ENCODE data around the gene EVI2A.

Gene EVI2A

GRCh38 chr17:31281061-31281460, 40.4 kb downstream of the EVI2A start:
- no peak overlapping the region for H3K4ac ChIP-seq (ENCODE audit: low read depth in 1 of 2, low read length in 2 of 2)
- H3K36me3 ChIP-seq (ENCODE audit: control insufficient read depth in 1 of 2, insufficient read depth in 2 of 2, low read depth in 1 of 2, low read length in 2 of 2): peaks cover 11 to 26% of the 10 kb centered on the region in 2 experiments
- H3K9me3 ChIP-seq (ENCODE audit: control insufficient read depth, low read length): no peaks in the 10 kb centered on the region
- H2BK120ac ChIP-seq (ENCODE audit: low read depth, low read length): no peak overlapping the region
- H2BK15ac ChIP-seq (ENCODE audit: low read depth, poor library complexity, severe bottlenecking): no peak overlapping the region
- H2AK5ac ChIP-seq (ENCODE audit: low read length, severe bottlenecking): no peak overlapping the region
- no peak overlapping the region for H3K23ac ChIP-seq (ENCODE audit: low read length in 2 of 2)
- H3K27ac ChIP-seq (ENCODE audit: low read length, poor library complexity, severe bottlenecking): no peak overlapping the region
- H2BK12ac ChIP-seq (ENCODE audit: low read length in 2 of 2): no peak overlapping the region
- H3K18ac ChIP-seq (ENCODE audit: low read depth in 1 of 2, low read length in 2 of 2): no peak overlapping the region
- H3K4me3 ChIP-seq (ENCODE audit: insufficient read depth in 1 of 2, low read depth in 1 of 2, low read length in 2 of 2): no peak overlapping the region
- DNase-seq: no peak
- peaks cover 16% of the 10 kb centered on the region for H3K79me1 ChIP-seq (replicated peaks; ENCODE audit: low read length, poor library complexity, severe bottlenecking)
- WGBS: 92% methylated on average over 2 of the region's 2 CpGs
- no peaks in the 10 kb centered on the region for H3K4me1 ChIP-seq (ENCODE audit: control insufficient read depth, insufficient read depth, low read depth, low read length)
- no peak overlapping the region for H3K14ac ChIP-seq (ENCODE audit: low read length in 2 of 2)
- H3K9ac ChIP-seq (ENCODE audit: low read length): no peak overlapping the region
- H4K91ac ChIP-seq (ENCODE audit: low read length): no peak overlapping the region
- H3K4me2 ChIP-seq (ENCODE audit: low read length, poor library complexity, severe bottlenecking): no peak overlapping the region
- no peak overlapping the region for H2AFZ ChIP-seq (ENCODE audit: low read depth, low read length)
- H3K27me3 ChIP-seq (ENCODE audit: control insufficient read depth in 1 of 2, insufficient read depth in 1 of 2, low read length in 2 of 2): no peaks in the 10 kb centered on the region
- no peak overlapping the region for H4K8ac ChIP-seq (ENCODE audit: low read length)
- no peak overlapping the region for H2BK5ac ChIP-seq (ENCODE audit: low read depth, low read length, poor library complexity, severe bottlenecking)

- no peak overlapping the region for H4K8ac ChIP-seq (ENCODE audit: low read length)
- H2AK5ac ChIP-seq (ENCODE audit: low read length, severe bottlenecking): no peak overlapping the region
- H3K27ac ChIP-seq (ENCODE audit: low read length, poor library complexity, severe bottlenecking): no peak overlapping the region
- no peak for DNase-seq
- H3K4me2 ChIP-seq (ENCODE audit: low read length, poor library complexity, severe bottlenecking): no peak overlapping the region
- no peak overlapping the region for H2BK15ac ChIP-seq (ENCODE audit: low read depth, poor library complexity, severe bottlenecking)
- H2BK120ac ChIP-seq (ENCODE audit: low read depth, low read length): no peak overlapping the region
- H3K18ac ChIP-seq (ENCODE audit: low read depth in 1 of 2, low read length in 2 of 2): no peak overlapping the region
- H3K14ac ChIP-seq (ENCODE audit: low read length in 2 of 2): no peak overlapping the region
- no peak overlapping the region for H2AFZ ChIP-seq (ENCODE audit: low read depth, low read length)
- no peak overlapping the region for H3K4ac ChIP-seq (ENCODE audit: low read depth in 1 of 2, low read length in 2 of 2)
- no peaks in the 10 kb centered on the region for H3K9me3 ChIP-seq (ENCODE audit: control insufficient read depth, low read length)
- H3K4me1 ChIP-seq (ENCODE audit: control insufficient read depth, insufficient read depth, low read depth, low read length): no peaks in the 10 kb centered on the region
- no peak overlapping the region for H2BK5ac ChIP-seq (ENCODE audit: low read depth, low read length, poor library complexity, severe bottlenecking)
- no peak overlapping the region for H3K9ac ChIP-seq (ENCODE audit: low read length)
- peaks cover 9 to 32% of the 10 kb centered on the region in 2 experiments for H3K36me3 ChIP-seq (ENCODE audit: control insufficient read depth in 1 of 2, insufficient read depth in 2 of 2, low read depth in 1 of 2, low read length in 2 of 2)
- peaks cover 10% of the 10 kb centered on the region for H3K79me1 ChIP-seq (replicated peaks; ENCODE audit: low read length, poor library complexity, severe bottlenecking)
- no peak overlapping the region for H2BK12ac ChIP-seq (ENCODE audit: low read length in 2 of 2)
- H4K91ac ChIP-seq (ENCODE audit: low read length): no peak overlapping the region
- no peaks in the 10 kb centered on the region for H3K27me3 ChIP-seq (ENCODE audit: control insufficient read depth in 1 of 2, insufficient read depth in 1 of 2, low read length in 2 of 2)
- no peak overlapping the region for H3K4me3 ChIP-seq (ENCODE audit: insufficient read depth in 1 of 2, low read depth in 1 of 2, low read length in 2 of 2)
- no peak overlapping the region for H3K23ac ChIP-seq (ENCODE audit: low read length in 2 of 2)
- 97% methylated on average over 2 of the region's 2 CpGs for WGBS
Measured at GRCh38 chr17:31279401-31279800, 42.0 kb downstream of the EVI2A start.

- no CpG with 5 or more reads among the region's 1 CpG for WGBS
- Histone ChIP-seq H4K91ac (ENCODE audit: low read length) (no peak overlapping the region), H3K14ac (ENCODE audit: low read length in 2 of 2) (no peak overlapping the region), H2AK5ac (ENCODE audit: low read length, severe bottlenecking) (no peak overlapping the region), H3K4me1 (ENCODE audit: control insufficient read depth, insufficient read depth, low read depth, low read length) (peaks cover 2% of the 10 kb centered on the region), H2BK5ac (ENCODE audit: low read depth, low read length, poor library complexity, severe bottlenecking) (no peak overlapping the region), H3K79me1 (replicated peaks; ENCODE audit: low read length, poor library complexity, severe bottlenecking) (peaks cover 14% of the 10 kb centered on the region), H2BK120ac (ENCODE audit: low read depth, low read length) (no peak overlapping the region), H2AFZ (ENCODE audit: low read depth, low read length) (no peak overlapping the region), H3K27me3 (ENCODE audit: control insufficient read depth in 1 of 2, insufficient read depth in 1 of 2, low read length in 2 of 2) (no peaks in the 10 kb centered on the region), H3K27ac (ENCODE audit: low read length, poor library complexity, severe bottlenecking) (no peak overlapping the region), H3K9me3 (ENCODE audit: control insufficient read depth, low read length) (no peaks in the 10 kb centered on the region), H2BK15ac (ENCODE audit: low read depth, poor library complexity, severe bottlenecking) (no peak overlapping the region), H3K4me3 (ENCODE audit: insufficient read depth in 1 of 2, low read depth in 1 of 2, low read length in 2 of 2) (no peak overlapping the region), H3K23ac (ENCODE audit: low read length in 2 of 2) (no peak overlapping the region), H3K4me2 (ENCODE audit: low read length, poor library complexity, severe bottlenecking) (no peak overlapping the region), H3K36me3 (ENCODE audit: control insufficient read depth in 1 of 2, insufficient read depth in 2 of 2, low read depth in 1 of 2, low read length in 2 of 2) (peaks cover 3 to 34% of the 10 kb centered on the region in 2 experiments), H4K8ac (ENCODE audit: low read length) (no peak overlapping the region), H3K4ac (ENCODE audit: low read depth in 1 of 2, low read length in 2 of 2) (no peak overlapping the region), H2BK12ac (ENCODE audit: low read length in 2 of 2) (no peak overlapping the region), H3K9ac (ENCODE audit: low read length) (peak overlapping the region; percentile 83), H3K18ac (ENCODE audit: low read depth in 1 of 2, low read length in 2 of 2) (peak overlapping the region in 1 of 2 experiments; percentile 62)
- peak; percentile 45 for DNase-seq
Measured at GRCh38 chr17:31275116-31275515, 46.3 kb downstream of the EVI2A start.

GRCh38 chr17:31274252-31274651, 47.2 kb downstream of the EVI2A start:
- Histone ChIP-seq H4K91ac (ENCODE audit: low read length) (no peak overlapping the region), H2AFZ (ENCODE audit: low read depth, low read length) (no peak overlapping the region), H3K4me3 (ENCODE audit: insufficient read depth in 1 of 2, low read depth in 1 of 2, low read length in 2 of 2) (no peak overlapping the region), H2BK120ac (ENCODE audit: low read depth, low read length) (no peak overlapping the region), H3K27me3 (ENCODE audit: control insufficient read depth in 1 of 2, insufficient read depth in 1 of 2, low read length in 2 of 2) (no peaks in the 10 kb centered on the region), H3K4me2 (ENCODE audit: low read length, poor library complexity, severe bottlenecking) (no peak overlapping the region), H2BK15ac (ENCODE audit: low read depth, poor library complexity, severe bottlenecking) (no peak overlapping the region), H3K36me3 (ENCODE audit: control insufficient read depth in 1 of 2, insufficient read depth in 2 of 2, low read depth in 1 of 2, low read length in 2 of 2) (peaks cover 3 to 34% of the 10 kb centered on the region in 2 experiments), H3K23ac (ENCODE audit: low read length in 2 of 2) (no peak overlapping the region), H2BK12ac (ENCODE audit: low read length in 2 of 2) (no peak overlapping the region), H3K4ac (ENCODE audit: low read depth in 1 of 2, low read length in 2 of 2) (no peak overlapping the region), H3K9me3 (ENCODE audit: control insufficient read depth, low read length) (no peaks in the 10 kb centered on the region), H3K4me1 (ENCODE audit: control insufficient read depth, insufficient read depth, low read depth, low read length) (peaks cover 3% of the 10 kb centered on the region), H2AK5ac (ENCODE audit: low read length, severe bottlenecking) (no peak overlapping the region), H3K27ac (ENCODE audit: low read length, poor library complexity, severe bottlenecking) (no peak overlapping the region), H3K18ac (ENCODE audit: low read depth in 1 of 2, low read length in 2 of 2) (no peak overlapping the region), H4K8ac (ENCODE audit: low read length) (no peak overlapping the region), H2BK5ac (ENCODE audit: low read depth, low read length, poor library complexity, severe bottlenecking) (no peak overlapping the region), H3K9ac (ENCODE audit: low read length) (peak overlapping the region; percentile 83), H3K79me1 (replicated peaks; ENCODE audit: low read length, poor library complexity, severe bottlenecking) (peaks cover 14% of the 10 kb centered on the region), H3K14ac (ENCODE audit: low read length in 2 of 2) (no peak overlapping the region)
- peak; percentile 73 for DNase-seq
- 89% methylated on average over 2 of the region's 2 CpGs for WGBS

Data from mesenchymal stem cell (in vitro differentiated cells and primary cell).